GM19351 (cell line): Measurements from ENCODE around the gene NAALAD2.
"Not testable (repeated sequence)": the region's sequence is repeated elsewhere in the genome, so short reads cannot be mapped to it uniquely, and the experiment has no call there.

Source experiments
- ATAC-seq: cut with Tn5 transposase; IDR thresholded peaks from one replicate; pipeline ENCODE4 v1.9.1; 2021; ENCODE audit warnings: mild to moderate bottlenecking, moderate library complexity; ENCODE audit not compliant: unreplicated experiment

The NAALAD2 gene

GRCh38 chr11:90239967-90240636, 105.6 kb downstream of the NAALAD2 start:
- not testable (repeated sequence) for ATAC-seq

DNA sequence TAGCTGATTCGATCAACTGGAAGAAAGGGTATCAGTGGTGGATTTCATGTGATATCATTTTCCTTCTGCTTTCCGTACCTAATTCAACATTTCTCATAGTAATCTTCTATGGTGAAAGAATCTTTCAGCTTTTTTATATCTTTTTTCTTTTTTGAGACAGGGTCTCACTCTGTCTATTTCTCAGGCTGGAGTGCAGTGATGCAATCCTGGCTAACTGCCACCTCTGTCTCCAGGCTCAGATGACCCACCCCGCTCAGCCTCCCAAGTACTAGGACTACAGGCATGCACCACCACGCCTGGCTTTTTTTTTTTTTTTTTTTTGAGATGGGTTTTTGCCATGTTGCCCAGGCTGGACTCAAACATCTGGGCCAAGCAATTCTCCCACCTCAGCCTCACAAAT, 107.0 kb downstream of the NAALAD2 start:
- no peak for ATAC-seq
